Testis (tissue), 3 donors: ENCODE data around the gene LIPA. TPM values are rescaled to one million over a fixed set of nuclear protein-coding genes. Genes with fewer than 3 reads are reported as not detected.
A peak's percentile ranks its signal among the peaks of the same experiment; 100 is the strongest.

Experiments
- DNase-seq: peaks from one replicate; pipeline ENCODE4 v3.0.0-alpha.2; 2019
- H3K27ac ChIP-seq, 2 donors: fragments of 200-600 bp; sonication (generic); one replicate each; pipeline ENCODE4 v1.5.1; 2019
- H3K27me3 ChIP-seq: fragments of 200-600 bp; sonication (generic); one replicate; pipeline ENCODE4 v1.5.1; 2019
- H3K36me3 ChIP-seq: fragments of 200-600 bp; sonication (generic); one replicate; pipeline ENCODE4 v1.5.1; 2017; ENCODE audit warnings: low read depth; ENCODE audit errors: missing control alignments
- H3K4me1 ChIP-seq: fragments of 200-600 bp; sonication (generic); one replicate; pipeline ENCODE4 v1.5.1; 2019
- H3K4me3 ChIP-seq, 2 donors: fragments of 200-600 bp; sonication (generic); one replicate each; pipeline ENCODE4 v1.5.1; 2017 to 2019
- H3K9me3 ChIP-seq: fragments of 200-600 bp; sonication (generic); one replicate; pipeline ENCODE4 v1.5.1; 2017
- POLR2A ChIP-seq: fragments of 450-650 bp; IDR thresholded peaks from one replicate; pipeline ENCODE4 v1.6.1; 2017; ENCODE audit warnings: antibody characterized with exemption, mild to moderate bottlenecking, moderate library complexity
- WGBS, 2 donors: methylation state at CpG; one replicate each; pipeline ENCODE4 v1.1.5; 2018; 5-methylcytosine and 5-hydroxymethylcytosine counted together
- intact Hi-C: fragments of 100-400 bp; cut with DNase I; formaldehyde crosslinking; loops from one replicate; pipeline ENCODE4 v1.15.1; 2023; ENCODE audit warnings: low total_unique reads
- polyA plus RNA-seq: library from polyadenylated mRNA; stranded (reverse); fragments of 350-450 nt; fragmentation: Illumina TruSeq; extraction: RNeasy Lipid Tissue Mini Kit (QIAGEN cat#74804); gene quantifications from one replicate; pipeline ENCODE4 v1.2.3, GENCODE V29; 2014; ENCODE audit warnings: low read depth, low replicate concordance; ENCODE audit not compliant: insufficient read depth
- total RNA-seq, 2 donors: library from RNA; depleted of rRNA; stranded (reverse); fragments of >200 nt; gene quantifications; one replicate each; pipeline ENCODE4 v1.2.3, GENCODE V29; 2016
- TF ChIP-seq, protein P1 (sequence below), 3 experiments: fragments of 450-650 bp in 2 of 3; fragments of 200-600 bp in 1 of 3; sonication (generic) in 1 of 3; IDR thresholded peaks; one replicate each; pipeline ENCODE4 v1.5.1; 2016 to 2019; ENCODE audit warnings: antibody characterized with exemption in 3 of 3, mild to moderate bottlenecking in 2 of 3, moderate library complexity in 1 of 3

The LIPA gene
- total and polyA plus RNA-seq, 3 donors from 2014 or later: 13.3 to 32.3 (median 13.9) TPM

DNA sequence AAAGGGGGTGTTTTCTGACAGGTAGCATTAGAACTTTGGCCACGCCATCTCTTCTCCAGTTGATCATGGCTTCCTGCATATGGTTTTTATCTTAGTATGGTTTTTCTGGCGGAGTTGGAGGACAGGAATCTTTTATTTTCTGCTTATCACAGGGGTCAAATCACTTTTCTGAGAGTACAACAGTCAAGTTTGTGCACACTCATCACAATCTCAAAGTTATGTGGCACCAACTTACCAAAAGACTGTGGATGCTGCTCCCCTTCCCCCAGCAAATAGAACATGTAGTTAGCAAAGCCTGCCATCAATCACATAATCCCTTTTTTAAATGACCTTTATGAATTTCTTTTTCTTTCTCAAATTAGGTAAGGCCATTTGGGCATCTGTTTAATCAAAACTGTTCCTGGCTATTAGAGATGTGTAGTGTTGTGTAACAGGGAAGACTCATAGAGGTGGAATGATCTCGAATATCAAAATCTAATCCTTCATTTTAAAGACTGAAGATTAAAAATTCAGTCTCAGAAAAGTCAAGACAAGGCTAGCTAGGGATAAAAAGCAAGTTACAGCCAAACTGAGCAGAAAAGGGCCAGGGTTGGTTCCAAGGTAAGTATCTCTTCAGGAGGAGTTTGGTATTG is 40.7 kb downstream of the LIPA start:
- Histone ChIP-seq H3K36me3 (no peaks in the 10 kb centered on the region), H3K27ac (no peak overlapping the region), H3K27me3 (no peaks in the 10 kb centered on the region), H3K4me3 (no peak overlapping the region), H3K9me3 (no peaks in the 10 kb centered on the region), H3K4me1 (peaks cover 9% of the 10 kb centered on the region)
- 90 to 95% methylated on average over 3 of the region's 3 CpGs for WGBS, 2 donors
- intact Hi-C loops: loop anchor here (10.0 kb wide), 1 partner anchor 376 kb away; no protein-coding TSS in a partner anchor
- no peak for DNase-seq
- TF ChIP-seq, protein P1, sequence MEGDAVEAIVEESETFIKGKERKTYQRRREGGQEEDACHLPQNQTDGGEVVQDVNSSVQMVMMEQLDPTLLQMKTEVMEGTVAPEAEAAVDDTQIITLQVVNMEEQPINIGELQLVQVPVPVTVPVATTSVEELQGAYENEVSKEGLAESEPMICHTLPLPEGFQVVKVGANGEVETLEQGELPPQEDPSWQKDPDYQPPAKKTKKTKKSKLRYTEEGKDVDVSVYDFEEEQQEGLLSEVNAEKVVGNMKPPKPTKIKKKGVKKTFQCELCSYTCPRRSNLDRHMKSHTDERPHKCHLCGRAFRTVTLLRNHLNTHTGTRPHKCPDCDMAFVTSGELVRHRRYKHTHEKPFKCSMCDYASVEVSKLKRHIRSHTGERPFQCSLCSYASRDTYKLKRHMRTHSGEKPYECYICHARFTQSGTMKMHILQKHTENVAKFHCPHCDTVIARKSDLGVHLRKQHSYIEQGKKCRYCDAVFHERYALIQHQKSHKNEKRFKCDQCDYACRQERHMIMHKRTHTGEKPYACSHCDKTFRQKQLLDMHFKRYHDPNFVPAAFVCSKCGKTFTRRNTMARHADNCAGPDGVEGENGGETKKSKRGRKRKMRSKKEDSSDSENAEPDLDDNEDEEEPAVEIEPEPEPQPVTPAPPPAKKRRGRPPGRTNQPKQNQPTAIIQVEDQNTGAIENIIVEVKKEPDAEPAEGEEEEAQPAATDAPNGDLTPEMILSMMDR (IDR thresholded peaks at IDR 0.05): no peak
- no peak for TF ChIP-seq POLR2A

GRCh38 chr10:89209718-89210117 is 41.9 kb downstream of the LIPA start:
- intact Hi-C loops: loop anchor here (10.0 kb wide), 1 partner anchor 375 kb away; no protein-coding TSS in a partner anchor
- 81 to 91% methylated on average over 5 of the region's 5 CpGs for WGBS, 2 donors

GRCh38 chr10:89207801-89208551 is 43.6 kb downstream of the LIPA start:
- no peak for TF ChIP-seq POLR2A
- TF ChIP-seq, protein P1 (IDR thresholded peaks at IDR 0.05): no peak
- peaks cover 5% of the 10 kb centered on the region for H3K4me1 ChIP-seq
- no peaks in the 10 kb centered on the region for H3K9me3 ChIP-seq
- DNase-seq: peak; percentile 33
- WGBS, 2 donors: 4 to 11% methylated on average over 24 to 57 of the region's 60 CpGs
- no peaks in the 10 kb centered on the region for H3K36me3 ChIP-seq
- intact Hi-C loops: no loop called here
- peak overlapping the region; percentile 31 to 62 for H3K27ac ChIP-seq
- H3K27me3 ChIP-seq: no peaks in the 10 kb centered on the region
- peak overlapping the region; percentile 53 to 58 for H3K4me3 ChIP-seq

More at GRCh38 chr10:89209718-89210117, 41.9 kb downstream of the LIPA start:
- no peaks in the 10 kb centered on the region for H3K27me3 ChIP-seq
- H3K4me1 ChIP-seq: peaks cover 9% of the 10 kb centered on the region
- no peak overlapping the region for H3K27ac ChIP-seq
- no peak for DNase-seq
- H3K9me3 ChIP-seq: no peaks in the 10 kb centered on the region
- TF ChIP-seq POLR2A: no peak
- H3K4me3 ChIP-seq: no peak overlapping the region
- no peaks in the 10 kb centered on the region for H3K36me3 ChIP-seq

- H3K27ac ChIP-seq: peak within 1 kb of the TSS; percentile 31 to 62
- peaks cover 5% of the 10 kb centered on the region for H3K4me1 ChIP-seq
- peak within 1 kb of the TSS; percentile 53 to 58 for H3K4me3 ChIP-seq
- TF ChIP-seq, protein P1 (IDR thresholded peaks at IDR 0.05): no peak
- no peak for TF ChIP-seq POLR2A
- intact Hi-C loops: no loop called here
- 0 to 1% methylated on average over 25 to 28 of the region's 28 CpGs for WGBS, 2 donors
- H3K9me3 ChIP-seq: no peaks in the 10 kb centered on the region
- peak; percentile 87 for DNase-seq
- no peaks in the 10 kb centered on the region for H3K36me3 ChIP-seq
- H3K27me3 ChIP-seq: no peaks in the 10 kb centered on the region
Observed at GRCh38 chr10:89207181-89207800, 44.3 kb downstream of the LIPA start, which contains the start of gene CH25H. CH25H (minus strand) TSS chr10:89207317; CDS start chr10:89207292, 25 bp downstream.
